Endodermal cell (in vitro differentiated cells): ENCODE data around the gene TXNDC12. TPM values are rescaled to one million over a fixed set of nuclear protein-coding genes. Genes with fewer than 3 reads are reported as not detected.

Source experiments
- DNase-seq: peaks from one replicate; pipeline ENCODE4 v3.0.0-alpha.2; 2017
- H3K27ac ChIP-seq: 2 replicates; pipeline ENCODE4 v1.5.1; 2013; ENCODE audit warnings: mild to moderate bottlenecking, low read depth, low read length, moderate library complexity
- H3K27me3 ChIP-seq: 2 replicates; pipeline ENCODE4 v1.6.1; 2013; ENCODE audit warnings: mild to moderate bottlenecking, low read length, moderate library complexity; ENCODE audit not compliant: insufficient read depth, control insufficient read depth, poor library complexity, severe bottlenecking
- H3K36me3 ChIP-seq: 2 replicates; pipeline ENCODE4 v1.7.0; 2013; ENCODE audit warnings: mild to moderate bottlenecking, low read length, moderate library complexity; ENCODE audit not compliant: control insufficient read depth, insufficient read depth
- H3K4me1 ChIP-seq: one replicate; pipeline ENCODE4 v1.7.0; 2013; ENCODE audit warnings: low read length; ENCODE audit not compliant: control insufficient read depth, insufficient read depth
- H3K4me3 ChIP-seq: 2 replicates; pipeline ENCODE4 v1.5.1; 2013; ENCODE audit warnings: mild to moderate bottlenecking, low read length, moderate library complexity
- H3K9ac ChIP-seq: 2 replicates; pipeline ENCODE4 v1.6.1; 2013; ENCODE audit warnings: mild to moderate bottlenecking, low read length, moderate library complexity; ENCODE audit not compliant: poor library complexity, severe bottlenecking; ENCODE audit errors: extremely low read depth
- H3K9me3 ChIP-seq: 2 replicates; pipeline ENCODE4 v1.6.1; 2013; ENCODE audit warnings: mild to moderate bottlenecking, low read length, moderate library complexity; ENCODE audit not compliant: control insufficient read depth
- H3K27ac Mint-ChIP-seq: 2 replicates; pipeline ENCODE4 v1.8.0; 2020; ENCODE audit warnings: mixed read lengths
- H3K27me3 Mint-ChIP-seq: 2 replicates; pipeline ENCODE4 v1.8.0; 2021; ENCODE audit warnings: mild to moderate bottlenecking, mixed read lengths; ENCODE audit not compliant: insufficient read depth
- H3K36me3 Mint-ChIP-seq: 2 replicates; pipeline ENCODE4 v1.8.0; 2020; ENCODE audit warnings: low read depth, mixed read lengths
- H3K4me1 Mint-ChIP-seq: 2 replicates; pipeline ENCODE4 v1.8.0; 2020; ENCODE audit warnings: mixed read lengths
- H3K4me3 Mint-ChIP-seq: 2 replicates; pipeline ENCODE4 v1.8.0; 2020; ENCODE audit warnings: mild to moderate bottlenecking, moderate library complexity, mixed read lengths
- H3K9me3 Mint-ChIP-seq: 2 replicates; pipeline ENCODE4 v1.8.0; 2020; ENCODE audit warnings: mild to moderate bottlenecking, mixed read lengths
- CTCF ChIP-seq: fragments of 200-600 bp; sonication (generic); conservative IDR thresholded peaks from 2 replicates; pipeline ENCODE4 v1.5.0; 2021; ENCODE audit warnings: antibody characterized with exemption, mild to moderate bottlenecking
- WGBS, 2 experiments: methylation state at CpG; one replicate each; pipeline versions ENCODE4 v1.1.5 to v1.1.7; 2013; ENCODE audit warnings: missing lambda C conversion rate in 2 of 2, mixed read lengths in 1 of 2; ENCODE audit not compliant: insufficient coverage in 1 of 2, insufficient read length in 1 of 2; 5-methylcytosine and 5-hydroxymethylcytosine counted together
- total RNA-seq, 2 donors: library from RNA; stranded (reverse); fragmentation: NEBNext Ultra II Directional in 1 of 2; extraction: Animal tissue kit (Norgen Biotek cat#: 25700) in 1 of 2; gene quantifications; 2 replicates in 1 of 2; 3 replicates in 1 of 2; pipeline ENCODE4 v1.2.1, GENCODE V29; 2021

The TXNDC12 gene
- total RNA-seq, 2 donors from 2014 or later = 77.2 to 99.6 TPM

GRCh38 chr1:52002038-52002917, 52.7 kb downstream of the TXNDC12 start:
- Histone ChIP-seq H3K4me1 (peaks cover 15% of the 10 kb centered on the region), H3K36me3 (no peaks in the 10 kb centered on the region), H3K27me3 (no peaks in the 10 kb centered on the region), H3K9me3 (no peaks in the 10 kb centered on the region), H3K27ac (no peak overlapping the region), H3K9ac (no peak overlapping the region), H3K4me3 (no peak overlapping the region)
- DNase-seq = peak; percentile 84
- H3K27ac Mint-ChIP-seq = no peak overlapping the region
- H3K9me3 Mint-ChIP-seq = no peaks in the 10 kb centered on the region
- peaks cover 23% of the 10 kb centered on the region for H3K4me1 Mint-ChIP-seq
- H3K36me3 Mint-ChIP-seq = no peaks in the 10 kb centered on the region
- 55 to 57% methylated on average over 7 to 9 of the region's 9 CpGs for WGBS, 2 experiments
- H3K4me3 Mint-ChIP-seq = no peak overlapping the region
- peak; percentile 96 for TF ChIP-seq CTCF
- no peaks in the 10 kb centered on the region for H3K27me3 Mint-ChIP-seq

GRCh38 chr1:51998701-51999100, 56.3 kb downstream of the TXNDC12 start:
- peaks cover 11% of the 10 kb centered on the region for H3K4me1 ChIP-seq
- Mint-ChIP-seq H3K9me3 (no peaks in the 10 kb centered on the region), H3K27me3 (no peaks in the 10 kb centered on the region), H3K27ac (no peak overlapping the region), H3K4me1 (peaks cover 19% of the 10 kb centered on the region), H3K4me3 (no peak overlapping the region), H3K36me3 (no peaks in the 10 kb centered on the region)
- no peak overlapping the region for H3K9ac ChIP-seq
- no peaks in the 10 kb centered on the region for H3K27me3 ChIP-seq
- no peak for DNase-seq
- 83 to 91% methylated on average over 1 of the region's 1 CpG for WGBS, 2 experiments
- no peaks in the 10 kb centered on the region for H3K36me3 ChIP-seq
- H3K9me3 ChIP-seq = no peaks in the 10 kb centered on the region
- H3K4me3 ChIP-seq = no peak overlapping the region
- no peak overlapping the region for H3K27ac ChIP-seq
- no peak for TF ChIP-seq CTCF

GRCh38 chr1:51997974-51998382, 57.0 kb downstream of the TXNDC12 start:
- H3K9me3 ChIP-seq = no peaks in the 10 kb centered on the region
- no peak overlapping the region for H3K27ac ChIP-seq
- H3K9ac ChIP-seq = no peak overlapping the region
- Mint-ChIP-seq H3K36me3 (no peaks in the 10 kb centered on the region), H3K4me1 (peaks cover 19% of the 10 kb centered on the region), H3K4me3 (no peak overlapping the region), H3K27ac (no peak overlapping the region), H3K9me3 (no peaks in the 10 kb centered on the region), H3K27me3 (peaks cover 3% of the 10 kb centered on the region)
- peak; percentile 67 for DNase-seq
- no peak for TF ChIP-seq CTCF
- 46 to 52% methylated on average over 4 to 5 of the region's 5 CpGs for WGBS, 2 experiments
- no peak overlapping the region for H3K4me3 ChIP-seq
- peaks cover 11% of the 10 kb centered on the region for H3K4me1 ChIP-seq
- no peaks in the 10 kb centered on the region for H3K36me3 ChIP-seq
- H3K27me3 ChIP-seq = no peaks in the 10 kb centered on the region
